OCI-LY7 (cell line): ENCODE data around the gene CDK11B. TPM values are rescaled to one million over a fixed set of nuclear protein-coding genes. Genes with fewer than 3 reads are reported as not detected.
A peak's percentile ranks its signal among the peaks of the same experiment; 100 is the strongest.

ENCODE experiments used
- BruUV-seq: library from RNA; stranded (reverse); fragments of 400-500 nt; replicated peaks from 2 replicates; lab custom pipeline; 2021; lab: Mats Ljungman, UMichigan
- CTCF ChIA-PET: fragments of 300-600 bp; sonication (Branson Sonifier 250); formaldehyde crosslinking; loops from one replicate; lab custom pipeline; 2022; ENCODE audit warnings: antibody characterized with exemption; ENCODE audit not compliant: unreplicated experiment; lab: Charles Lee
- POLR2A ChIA-PET: fragments of 300-600 bp; sonication (Branson Sonifier 250); formaldehyde crosslinking; loops from one replicate; lab custom pipeline; 2022; ENCODE audit warnings: antibody characterized with exemption; lab: Charles Lee
- DNase-seq: peaks from one replicate; pipeline ENCODE4 v3.0.0-alpha.2; 2015; ENCODE audit warnings: low spot score
- H2AFZ ChIP-seq: fragments of 200-600 bp; sonication (generic), shearing (Covaris generic); 2 replicates; pipeline ENCODE4 v1.6.1; 2014; ENCODE audit warnings: mild to moderate bottlenecking, antibody characterized with exemption, low read length, moderate library complexity
- H3K27ac ChIP-seq: fragments of 200-600 bp; sonication (generic); 2 replicates; pipeline ENCODE4 v1.5.1; 2014; ENCODE audit warnings: mixed run types, low read depth, mild to moderate bottlenecking, moderate library complexity, low read length, inconsistent platforms; ENCODE audit not compliant: poor library complexity, severe bottlenecking
- H3K36me3 ChIP-seq: fragments of 200-600 bp; sonication (generic); 2 replicates; pipeline ENCODE4 v1.6.1; 2014; ENCODE audit warnings: mild to moderate bottlenecking, antibody characterized with exemption, low read length, moderate library complexity, mixed read lengths; ENCODE audit not compliant: insufficient read depth
- H3K4me1 ChIP-seq: fragments of 200-600 bp; sonication (generic); 2 replicates; pipeline ENCODE4 v1.5.1; 2014; ENCODE audit warnings: mild to moderate bottlenecking, low read length; ENCODE audit not compliant: insufficient read depth, poor library complexity, severe bottlenecking
- H3K4me2 ChIP-seq: fragments of 200-600 bp; sonication (generic); 2 replicates; pipeline ENCODE4 v1.6.1; 2014; ENCODE audit warnings: mild to moderate bottlenecking, low read length
- H3K4me3 ChIP-seq: fragments of 200-600 bp; sonication (generic); 2 replicates; pipeline ENCODE4 v1.5.1; 2014; ENCODE audit warnings: mild to moderate bottlenecking, low read depth, low read length; ENCODE audit not compliant: poor library complexity, severe bottlenecking
- H3K79me2 ChIP-seq: fragments of 200-600 bp; sonication (generic); 2 replicates; pipeline ENCODE4 v1.6.1; 2016; ENCODE audit warnings: low read depth, mild to moderate bottlenecking, low read length, moderate library complexity, mixed read lengths; ENCODE audit not compliant: insufficient read depth
- H3K9me2 ChIP-seq: fragments of 200-600 bp; sonication (generic); 2 replicates; pipeline ENCODE4 v1.6.1; 2016; ENCODE audit warnings: mild to moderate bottlenecking, low read length, mixed read lengths; ENCODE audit not compliant: insufficient read depth
- H3K9me3 ChIP-seq: fragments of 200-600 bp; sonication (generic); 2 replicates; pipeline ENCODE4 v1.6.1; 2014; ENCODE audit warnings: mild to moderate bottlenecking, mixed run types, low read length, mixed read lengths
- H4K20me1 ChIP-seq: fragments of 200-600 bp; sonication (generic); 2 replicates; pipeline ENCODE4 v1.6.1; 2014; ENCODE audit warnings: mild to moderate bottlenecking, antibody characterized with exemption, low read length, moderate library complexity, mixed read lengths; ENCODE audit not compliant: insufficient read depth
- EZH2phosphoT487 ChIP-seq: fragments of 200-600 bp; sonication (generic); IDR thresholded peaks from 2 replicates; pipeline ENCODE4 v1.6.1; 2018; ENCODE audit warnings: low read depth, borderline replicate concordance, mild to moderate bottlenecking, mixed run types, antibody characterized with exemption, low read length, moderate library complexity, mixed read lengths
- intact Hi-C: fragments of 100-400 bp; cut with micrococcal nuclease; formaldehyde crosslinking; loops from one replicate; pipeline ENCODE4 v1.10.0; 2022; ENCODE audit not compliant: unreplicated experiment
- total RNA-seq, 2 experiments: library from RNA; depleted of rRNA in 1 of 2; stranded (reverse); fragments of >200 nt in 1 of 2; shearing (Covaris generic) in 1 of 2; gene quantifications; 2 replicates each; pipeline ENCODE4 v1.2.3, GENCODE V29; 2014 to 2022
- TF ChIP-seq, protein P1 (sequence below): fragments of 200-600 bp; sonication (generic); conservative IDR thresholded peaks from 2 replicates; pipeline ENCODE4 v1.5.1; 2014; ENCODE audit warnings: mild to moderate bottlenecking, antibody characterized with exemption, low read length, moderate library complexity, mixed read lengths

Gene CDK11B
- total RNA-seq, 2 experiments from 2014 or later = 21.6 to 51.5 TPM

- CTCF ChIA-PET = interaction anchor here (0.8 kb wide), 1 partner anchor 50 kb away, joined by 3 read pairs; no protein-coding TSS in a partner anchor
Observed at GRCh38 chr1:1628754-1629429, 29.9 kb downstream of the CDK11B start.

DNA sequence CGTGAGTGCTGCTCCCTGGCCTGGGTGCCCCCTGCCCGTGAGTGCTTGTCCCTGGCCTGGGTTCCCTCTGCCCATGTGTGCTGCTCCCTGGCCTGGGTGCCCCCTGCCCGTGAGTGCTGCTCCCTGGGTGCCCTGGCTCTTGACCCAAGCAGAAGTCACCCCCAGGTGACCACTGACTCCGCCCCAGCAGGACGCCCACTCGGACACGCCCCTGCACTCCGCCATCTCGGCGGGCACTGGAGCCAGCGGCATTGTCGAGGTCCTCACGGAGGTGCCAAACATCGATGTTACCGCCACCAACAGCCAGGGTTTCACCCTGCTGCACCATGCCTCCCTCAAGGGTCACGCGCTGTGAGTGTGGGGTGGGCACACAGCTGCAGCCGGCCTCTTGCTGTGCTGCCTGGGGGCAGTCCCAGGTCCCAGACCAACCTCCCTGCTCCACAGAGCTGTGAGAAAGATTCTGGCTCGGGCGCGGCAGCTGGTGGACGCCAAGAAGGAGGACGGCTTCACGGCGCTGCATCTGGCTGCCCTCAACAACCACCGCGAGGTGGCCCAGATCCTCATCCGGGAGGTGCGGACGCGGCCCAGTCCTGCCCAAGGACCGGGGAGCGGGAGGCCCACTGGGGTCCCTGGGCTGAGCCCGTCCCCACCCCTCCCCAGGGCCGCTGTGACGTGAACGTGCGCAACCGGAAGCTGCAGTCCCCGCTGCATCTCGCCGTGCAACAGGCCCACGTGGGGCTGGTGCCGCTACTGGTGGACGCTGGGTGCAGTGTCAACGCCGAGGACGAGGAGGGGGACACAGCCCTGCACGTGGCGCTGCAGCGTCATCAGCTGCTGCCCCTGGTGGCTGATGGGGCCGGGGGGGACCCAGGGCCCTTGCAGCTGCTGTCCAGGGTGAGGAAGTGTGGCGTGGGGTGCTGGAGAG, 30.7 kb downstream of the CDK11B start:
- CTCF ChIA-PET = interaction anchor here (0.8 kb wide), 1 partner anchor 49 kb away, joined by 3 read pairs; no protein-coding TSS in a partner anchor
- Histone ChIP-seq H3K9me3 (no peaks in the 10 kb centered on the region), H3K79me2 (no peaks in the 10 kb centered on the region), H3K4me3 (peak overlapping the region; percentile 66), H2AFZ (no peak overlapping the region), H3K36me3 (no peaks in the 10 kb centered on the region), H3K27ac (no peak overlapping the region), H3K4me2 (peak overlapping the region; percentile 62), H3K4me1 (peaks cover 30% of the 10 kb centered on the region), H4K20me1 (no peaks in the 10 kb centered on the region), H3K9me2 (no peaks in the 10 kb centered on the region)
- POLR2A ChIA-PET = no interaction called here
- no TSS peak for BruUV-seq
- no peak for TF ChIP-seq EZH2phosphoT487
- TF ChIP-seq, protein P1, sequence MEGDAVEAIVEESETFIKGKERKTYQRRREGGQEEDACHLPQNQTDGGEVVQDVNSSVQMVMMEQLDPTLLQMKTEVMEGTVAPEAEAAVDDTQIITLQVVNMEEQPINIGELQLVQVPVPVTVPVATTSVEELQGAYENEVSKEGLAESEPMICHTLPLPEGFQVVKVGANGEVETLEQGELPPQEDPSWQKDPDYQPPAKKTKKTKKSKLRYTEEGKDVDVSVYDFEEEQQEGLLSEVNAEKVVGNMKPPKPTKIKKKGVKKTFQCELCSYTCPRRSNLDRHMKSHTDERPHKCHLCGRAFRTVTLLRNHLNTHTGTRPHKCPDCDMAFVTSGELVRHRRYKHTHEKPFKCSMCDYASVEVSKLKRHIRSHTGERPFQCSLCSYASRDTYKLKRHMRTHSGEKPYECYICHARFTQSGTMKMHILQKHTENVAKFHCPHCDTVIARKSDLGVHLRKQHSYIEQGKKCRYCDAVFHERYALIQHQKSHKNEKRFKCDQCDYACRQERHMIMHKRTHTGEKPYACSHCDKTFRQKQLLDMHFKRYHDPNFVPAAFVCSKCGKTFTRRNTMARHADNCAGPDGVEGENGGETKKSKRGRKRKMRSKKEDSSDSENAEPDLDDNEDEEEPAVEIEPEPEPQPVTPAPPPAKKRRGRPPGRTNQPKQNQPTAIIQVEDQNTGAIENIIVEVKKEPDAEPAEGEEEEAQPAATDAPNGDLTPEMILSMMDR = 0 out of 2 replicates have a peak, but pooled peaks have one; percentile 24
- peak; percentile 1 for DNase-seq
- intact Hi-C loops = no loop called here

More at GRCh38 chr1:1628754-1629429, 29.9 kb downstream of the CDK11B start:
- H3K4me3 ChIP-seq = peak overlapping the region; percentile 66
- H2AFZ ChIP-seq = no peak overlapping the region
- peak overlapping the region; percentile 77 for H3K27ac ChIP-seq
- H3K4me2 ChIP-seq = peak overlapping the region; percentile 62
- H3K9me3 ChIP-seq = no peaks in the 10 kb centered on the region
- TSS peak; percentile 65 for BruUV-seq
- POLR2A ChIA-PET = interaction anchor here (0.8 kb wide), 1 partner anchor 13 kb away, joined by 3 read pairs; the partner anchor contains the start of gene MIB2
- peak; percentile 51 for DNase-seq
- TF ChIP-seq, protein P1 = no peak
- no peak for TF ChIP-seq EZH2phosphoT487
- intact Hi-C loops = no loop called here
- H3K4me1 ChIP-seq = peaks cover 30% of the 10 kb centered on the region
- H3K79me2 ChIP-seq = no peaks in the 10 kb centered on the region
- no peaks in the 10 kb centered on the region for H3K9me2 ChIP-seq
- H4K20me1 ChIP-seq = no peaks in the 10 kb centered on the region
- H3K36me3 ChIP-seq = no peaks in the 10 kb centered on the region
